B cell (primary cell): ENCODE data around the gene KRT79. TPM values are rescaled to one million over a fixed set of nuclear protein-coding genes. Genes with fewer than 3 reads are reported as not detected.
"Not testable (repeated sequence)": the region's sequence is repeated elsewhere in the genome, so short reads cannot be mapped to it uniquely, and the experiment has no call there.

Experiments used
- ATAC-seq: fragments of 200-7000 bp; cut with Tn5 transposase; one replicate; pipeline ENCODE4 v1.10.0; 2021; ENCODE audit warnings: low read depth, mild to moderate bottlenecking, moderate number of reproducible peaks, moderate library complexity
- CTCF ChIA-PET: fragments of 350-600 bp; sonication (Branson Sonifier 250); formaldehyde crosslinking; loops from one replicate; lab custom pipeline; 2021; ENCODE audit warnings: antibody characterized with exemption, inconsistent platforms; lab: Charles Lee
- POLR2A ChIA-PET: fragments of 350-600 bp; sonication (Branson Sonifier 250); formaldehyde crosslinking; loops from one replicate; lab custom pipeline; 2021; ENCODE audit warnings: antibody characterized with exemption; lab: Charles Lee
- DNase-seq: peaks from one replicate; pipeline ENCODE4 v3.0.0; 2013
- H2AFZ ChIP-seq: 2 replicates; pipeline ENCODE4 v1.6.1; 2012; ENCODE audit warnings: mild to moderate bottlenecking, low read depth, low read length; ENCODE audit not compliant: insufficient read depth, poor library complexity, severe bottlenecking
- H3K27ac ChIP-seq, 2 donors: 1 replicate in 1 of 2; 2 replicates in 1 of 2; pipeline ENCODE4 v1.5.1; 2012 to 2013; ENCODE audit warnings: low read length in 2 of 2, mild to moderate bottlenecking in 2 of 2, moderate library complexity in 1 of 2
- H3K27me3 ChIP-seq, 4 experiments: fragments of 200-600 bp in 1 of 4; sonication (generic) in 1 of 4; replicated peaks in 1 of 4; 1 replicate in 2 of 4; 2 replicates in 2 of 4; pipeline versions ENCODE4 v1.6.1 to v1.7.0; 2013 to 2016; ENCODE audit warnings: low read length in 3 of 4, mild to moderate bottlenecking in 2 of 4, mixed read lengths in 1 of 4, moderate library complexity in 1 of 4; ENCODE audit not compliant: insufficient read depth in 4 of 4, control insufficient read depth in 3 of 4; ENCODE audit errors: control extremely low read depth in 1 of 4
- H3K36me3 ChIP-seq, 2 experiments: replicated peaks in 1 of 2; 1 replicate in 1 of 2; 2 replicates in 1 of 2; pipeline versions ENCODE4 v1.6.1 to v1.7.1; 2013; ENCODE audit warnings: low read length in 1 of 2; ENCODE audit not compliant: insufficient read depth in 2 of 2, control insufficient read depth in 1 of 2; ENCODE audit errors: control extremely low read depth in 1 of 2, extremely low read depth in 1 of 2
- H3K4me1 ChIP-seq, 2 donors: fragments of 200-600 bp in 1 of 2; sonication (generic) in 1 of 2; 1 replicate in 1 of 2; 2 replicates in 1 of 2; pipeline versions ENCODE4 v1.5.1 to v1.6.1; 2013 to 2017; ENCODE audit warnings: low read length in 2 of 2; ENCODE audit not compliant: control insufficient read depth in 2 of 2, insufficient read depth in 2 of 2
- H3K4me2 ChIP-seq: replicated peaks from 2 replicates; pipeline ENCODE3; 2012; ENCODE audit warnings: mild to moderate bottlenecking, low read depth, low read length; ENCODE audit not compliant: poor library complexity, severe bottlenecking
- H3K4me3 ChIP-seq, 5 experiments: fragments of 200-600 bp in 1 of 5; sonication (generic) in 1 of 5; 1 replicate in 3 of 5; 2 replicates in 2 of 5; pipeline versions ENCODE4 v1.5.1 to v1.7.0; 2011 to 2016; ENCODE audit warnings: low read length in 4 of 5, mild to moderate bottlenecking in 4 of 5, low read depth in 2 of 5, control low read depth in 1 of 5, moderate library complexity in 1 of 5; ENCODE audit not compliant: insufficient read depth in 1 of 5; ENCODE audit errors: control extremely low read depth in 1 of 5, extremely low read depth in 1 of 5
- H3K79me2 ChIP-seq: fragments of 200-600 bp; sonication (generic); one replicate; pipeline ENCODE4 v1.6.0; 2016; ENCODE audit warnings: low read length; ENCODE audit not compliant: control insufficient read depth, insufficient read depth
- H3K9ac ChIP-seq: fragments of 200-600 bp; sonication (generic); 2 replicates; pipeline ENCODE4 v1.6.1; 2017; ENCODE audit warnings: mild to moderate bottlenecking, low read length, moderate library complexity
- H3K9me3 ChIP-seq, 3 donors: one replicate each; pipeline versions ENCODE4 v1.6.1 to v1.7.1; 2013; ENCODE audit warnings: low read length in 2 of 3; ENCODE audit not compliant: control insufficient read depth in 2 of 3, insufficient read depth in 1 of 3; ENCODE audit errors: control extremely low read depth in 1 of 3
- H4K20me1 ChIP-seq: 2 replicates; pipeline ENCODE4 v1.6.0; 2012; ENCODE audit warnings: mild to moderate bottlenecking, low read length; ENCODE audit not compliant: insufficient read depth, control insufficient read depth, poor library complexity, severe bottlenecking
- H3K27ac Mint-ChIP-seq: one replicate; pipeline ENCODE4 v1.8.0; 2021; ENCODE audit warnings: mixed read lengths
- H3K27me3 Mint-ChIP-seq: one replicate; pipeline ENCODE4 v1.8.0; 2021; ENCODE audit warnings: mixed read lengths
- H3K4me1 Mint-ChIP-seq: one replicate; pipeline ENCODE4 v1.8.0; 2021; ENCODE audit warnings: mixed read lengths
- H3K4me3 Mint-ChIP-seq: one replicate; pipeline ENCODE4 v1.8.0; 2021; ENCODE audit warnings: mixed read lengths
- H3K9me3 Mint-ChIP-seq: one replicate; pipeline ENCODE4 v1.8.0; 2022; ENCODE audit warnings: mixed read lengths; ENCODE audit not compliant: insufficient read depth
- EZH2 ChIP-seq: IDR thresholded peaks from 2 replicates; pipeline ENCODE4 v1.6.1; 2012; ENCODE audit warnings: borderline replicate concordance, low read depth, mild to moderate bottlenecking, moderate library complexity, low read length; ENCODE audit not compliant: insufficient read depth, poor library complexity, severe bottlenecking
- WGBS: methylation state at CpG from one replicate; pipeline ENCODE4 v1.1.5; 2013; ENCODE audit warnings: missing lambda C conversion rate; ENCODE audit not compliant: insufficient coverage; 5-methylcytosine and 5-hydroxymethylcytosine counted together
- intact Hi-C: fragments of 100-400 bp; cut with micrococcal nuclease; formaldehyde crosslinking; loops from one replicate; pipeline ENCODE4 v1.10.0; 2022
- polyA plus RNA-seq: library from polyadenylated mRNA; depleted of rRNA; stranded (reverse); fragments of >200 nt; gene quantifications from 2 replicates; pipeline ENCODE4 v1.2.3, GENCODE V29; 2012
- total RNA-seq, 2 donors: library from RNA; stranded (reverse); fragments of 120-200 nt in 1 of 2; gene quantifications; 1 replicate in 1 of 2; 2 replicates in 1 of 2; pipeline versions ENCODE4 v1.2.3 to v1.2.4, GENCODE V29; 2013 to 2022
- TF ChIP-seq, protein P1 (sequence below): fragments of 200-600 bp; IDR thresholded peaks from one replicate; pipeline ENCODE4 v1.8.0; 2022; ENCODE audit warnings: antibody characterized with exemption, mild to moderate bottlenecking

The KRT79 gene
- total and polyA plus RNA-seq, 2 donors (not counting 1 experiment from before 2014, with no cell fraction given): not detected

DNA sequence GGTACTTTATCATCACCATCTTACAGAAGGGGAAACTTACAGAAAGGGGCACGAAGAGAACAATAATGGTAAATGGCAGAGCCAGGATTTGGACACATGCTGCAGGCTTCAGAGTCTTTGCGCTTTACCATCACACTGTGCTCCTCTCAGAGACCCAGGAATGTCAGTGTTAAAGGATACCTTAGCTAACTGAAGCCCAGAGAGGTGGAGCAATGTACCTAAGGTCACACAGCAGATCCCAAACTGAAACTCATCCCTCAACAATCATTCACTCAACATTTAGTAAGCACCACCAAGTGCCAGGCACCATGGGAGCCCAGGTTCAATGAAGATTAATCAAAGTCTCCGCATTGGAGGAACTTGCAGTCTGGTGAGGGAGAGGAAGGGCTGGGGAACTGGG is 22.7 kb upstream of the KRT79 start:
- CTCF ChIA-PET: no interaction called here
- ATAC-seq (no peak), DNase-seq (no peak)
- Histone ChIP-seq H3K27ac (no peak overlapping the region), H3K4me2 (no peak overlapping the region), H4K20me1 (no peaks in the 10 kb centered on the region), H2AFZ (no peak overlapping the region), H3K4me3 (no peak overlapping the region), H3K27me3 (peaks cover 0 to 2% (median 0%) of the 10 kb centered on the region in 4 experiments), H3K79me2 (no peaks in the 10 kb centered on the region), H3K9me3 (no peaks in the 10 kb centered on the region), H3K4me1 (no peaks in the 10 kb centered on the region), H3K9ac (no peak overlapping the region), H3K36me3 (no peaks in the 10 kb centered on the region)
- TF ChIP-seq, protein P1, sequence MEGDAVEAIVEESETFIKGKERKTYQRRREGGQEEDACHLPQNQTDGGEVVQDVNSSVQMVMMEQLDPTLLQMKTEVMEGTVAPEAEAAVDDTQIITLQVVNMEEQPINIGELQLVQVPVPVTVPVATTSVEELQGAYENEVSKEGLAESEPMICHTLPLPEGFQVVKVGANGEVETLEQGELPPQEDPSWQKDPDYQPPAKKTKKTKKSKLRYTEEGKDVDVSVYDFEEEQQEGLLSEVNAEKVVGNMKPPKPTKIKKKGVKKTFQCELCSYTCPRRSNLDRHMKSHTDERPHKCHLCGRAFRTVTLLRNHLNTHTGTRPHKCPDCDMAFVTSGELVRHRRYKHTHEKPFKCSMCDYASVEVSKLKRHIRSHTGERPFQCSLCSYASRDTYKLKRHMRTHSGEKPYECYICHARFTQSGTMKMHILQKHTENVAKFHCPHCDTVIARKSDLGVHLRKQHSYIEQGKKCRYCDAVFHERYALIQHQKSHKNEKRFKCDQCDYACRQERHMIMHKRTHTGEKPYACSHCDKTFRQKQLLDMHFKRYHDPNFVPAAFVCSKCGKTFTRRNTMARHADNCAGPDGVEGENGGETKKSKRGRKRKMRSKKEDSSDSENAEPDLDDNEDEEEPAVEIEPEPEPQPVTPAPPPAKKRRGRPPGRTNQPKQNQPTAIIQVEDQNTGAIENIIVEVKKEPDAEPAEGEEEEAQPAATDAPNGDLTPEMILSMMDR: no peak
- no peak for TF ChIP-seq EZH2
- Mint-ChIP-seq H3K27me3 (peaks cover 28% of the 10 kb centered on the region), H3K4me3 (no peak overlapping the region), H3K9me3 (no peaks in the 10 kb centered on the region), H3K27ac (no peak overlapping the region), H3K4me1 (no peaks in the 10 kb centered on the region)
- POLR2A ChIA-PET: no interaction called here
- intact Hi-C loops: no loop called here
- WGBS: 90% methylated on average over 2 of the region's 3 CpGs

DNA sequence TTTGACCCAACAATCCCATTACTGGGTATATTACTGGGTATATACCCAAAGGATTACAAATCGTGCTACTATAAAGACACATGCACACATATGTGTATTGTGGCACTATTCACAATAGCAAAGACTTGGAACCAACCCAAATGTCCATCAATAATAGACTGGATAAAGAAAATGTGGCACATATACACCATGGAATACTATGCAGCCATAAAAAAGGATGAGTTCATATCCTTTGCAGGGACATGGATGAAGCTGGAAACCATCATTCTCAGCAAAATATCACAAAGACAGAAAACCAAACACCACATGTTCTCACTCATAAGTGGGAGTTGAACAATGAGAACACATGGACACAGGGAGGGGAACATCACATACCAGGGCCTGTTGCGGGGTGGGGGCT is 22.0 kb upstream of the KRT79 start:
- H3K4me2 ChIP-seq, H3K27me3 ChIP-seq, H3K4me3 Mint-ChIP-seq, H4K20me1 ChIP-seq, H3K9me3 Mint-ChIP-seq, CTCF ChIA-PET, H3K79me2 ChIP-seq, POLR2A ChIA-PET, H2AFZ ChIP-seq, H3K4me1 ChIP-seq, H3K4me3 ChIP-seq, H3K27ac ChIP-seq, H3K4me1 Mint-ChIP-seq, intact Hi-C loops, ATAC-seq, DNase-seq, H3K9ac ChIP-seq, H3K27ac Mint-ChIP-seq, H3K36me3 ChIP-seq, H3K9me3 ChIP-seq: not testable (repeated sequence)
- H3K27me3 Mint-ChIP-seq: peaks cover 28% of the 10 kb centered on the region
- no CpG with 5 or more reads among the region's 2 CpGs for WGBS
